Mucosa of descending colon (tissue), 3 donors: Measurements from ENCODE around the gene CNTNAP2. TPM values are rescaled to one million over a fixed set of nuclear protein-coding genes. Genes with fewer than 3 reads are reported as not detected.

Source experiments
- ATAC-seq: fragments of 200-7000 bp; cut with Tn5 transposase; one replicate; pipeline ENCODE4 v1.9.1; 2020; ENCODE audit warnings: mild to moderate bottlenecking, moderate library complexity
- DNase-seq, 3 donors: peaks; one replicate each; pipeline ENCODE4 v3.0.0-alpha.2; 2020
- H3K36me3 ChIP-seq: fragments of 200-600 bp; one replicate; pipeline ENCODE4 v1.8.0; 2021; ENCODE audit warnings: low read depth, mild to moderate bottlenecking
- H3K4me1 ChIP-seq: fragments of 200-600 bp; one replicate; pipeline ENCODE4 v1.8.0; 2021; ENCODE audit warnings: low read depth, mild to moderate bottlenecking
- H3K4me3 ChIP-seq: fragments of 200-600 bp; one replicate; pipeline ENCODE4 v1.8.0; 2021; ENCODE audit warnings: mild to moderate bottlenecking
- H3K9me3 ChIP-seq: fragments of 200-600 bp; one replicate; pipeline ENCODE4 v1.8.0; 2021; ENCODE audit warnings: mild to moderate bottlenecking
- CTCF ChIP-seq: fragments of 200-600 bp; IDR thresholded peaks from one replicate; pipeline ENCODE4 v1.8.0; 2022; ENCODE audit warnings: antibody characterized with exemption, mild to moderate bottlenecking
- intact Hi-C, 2 donors: fragments of 100-400 bp; cut with DNase I in 1 of 2; cut with micrococcal nuclease in 1 of 2; formaldehyde crosslinking; loops; one replicate each; pipeline versions ENCODE4 v1.11.0 to v1.11.1; 2022; cut with DNase I, micrococcal nuclease
- total RNA-seq, 3 donors: library from RNA; stranded (reverse); fragmentation: NEBNext Ultra II Directional in 2 of 3; extraction: Animal tissue kit (Norgen Biotek cat#: 25700) in 2 of 3; gene quantifications; one replicate each; pipeline versions ENCODE4 v1.2.1 to v1.2.4, GENCODE V29; 2021 to 2023
- donor health status: DM: no; HTN: no; CAD: no; lungs with moderate emphysema.
- donor health status: DM: no; HTN: no; CAD: no.
- donor health status: DM: no; HTN: yes; CAD: no.

Gene CNTNAP2
- total RNA-seq, 3 donors from 2014 or later = 3.1 to 5.9 (median 4.2) TPM

- TF ChIP-seq CTCF = no peak
- no peaks in the 10 kb centered on the region for H3K4me1 ChIP-seq
- DNase-seq (no peak), ATAC-seq (no peak)
- no peaks in the 10 kb centered on the region for H3K9me3 ChIP-seq
- no peak overlapping the region for H3K4me3 ChIP-seq
- intact Hi-C loops = no loop called here
- H3K36me3 ChIP-seq = no peaks in the 10 kb centered on the region
Observed at GRCh38 chr7:148147438-148147837, 2030.8 kb downstream of the CNTNAP2 start.

- DNase-seq (peak in 1 of 3 donors; percentile 75), ATAC-seq (peak; percentile 93)
- H3K36me3 ChIP-seq = no peaks in the 10 kb centered on the region
- intact Hi-C loops = no loop called here
- H3K9me3 ChIP-seq = no peaks in the 10 kb centered on the region
- H3K4me1 ChIP-seq = no peaks in the 10 kb centered on the region
- H3K4me3 ChIP-seq = no peak overlapping the region
- TF ChIP-seq CTCF = no peak
Observed at GRCh38 chr7:148148456-148148855, 2031.9 kb downstream of the CNTNAP2 start.

GRCh38 chr7:148149730-148150129, 2033.1 kb downstream of the CNTNAP2 start:
- Histone ChIP-seq H3K9me3 (no peaks in the 10 kb centered on the region), H3K36me3 (no peaks in the 10 kb centered on the region), H3K4me1 (no peaks in the 10 kb centered on the region), H3K4me3 (no peak overlapping the region)
- intact Hi-C loops = no loop called here
- ATAC-seq (no peak), DNase-seq (no peak)
- TF ChIP-seq CTCF = no peak

- ATAC-seq = no peak
- intact Hi-C loops = no loop called here
- no peak for DNase-seq
- Histone ChIP-seq H3K9me3 (no peaks in the 10 kb centered on the region), H3K36me3 (no peaks in the 10 kb centered on the region), H3K4me3 (no peak overlapping the region), H3K4me1 (no peaks in the 10 kb centered on the region)
- no peak for TF ChIP-seq CTCF
Observed at GRCh38 chr7:148151778-148152177, 2035.2 kb downstream of the CNTNAP2 start.

GRCh38 chr7:148153616-148154284, 2037.1 kb downstream of the CNTNAP2 start:
- DNase-seq (peak in 2 of 3 donors; percentile 21 to 49), ATAC-seq (peak; percentile 76)
- no peak overlapping the region for H3K4me3 ChIP-seq
- no peaks in the 10 kb centered on the region for H3K36me3 ChIP-seq
- H3K4me1 ChIP-seq = no peaks in the 10 kb centered on the region
- H3K9me3 ChIP-seq = no peaks in the 10 kb centered on the region
- intact Hi-C loops = no loop called here
- no peak for TF ChIP-seq CTCF

GRCh38 chr7:148155000-148155399, 2038.4 kb downstream of the CNTNAP2 start:
- Histone ChIP-seq H3K4me3 (no peak overlapping the region), H3K36me3 (no peaks in the 10 kb centered on the region), H3K4me1 (no peaks in the 10 kb centered on the region), H3K9me3 (no peaks in the 10 kb centered on the region)
- ATAC-seq (no peak), DNase-seq (no peak)
- TF ChIP-seq CTCF = no peak
- intact Hi-C loops = no loop called here
